Loucy (cell line): ENCODE results near the gene GZMA.

ENCODE experiments used
- H2AFZ ChIP-seq: fragments of 200-600 bp; sonication (generic); 2 replicates; pipeline ENCODE4 v1.6.0; 2016; ENCODE audit warnings: antibody characterized with exemption, mild to moderate bottlenecking, low read length, moderate library complexity
- H3F3A ChIP-seq: fragments of 200-600 bp; 2 replicates; pipeline ENCODE4 v1.6.0; 2016; ENCODE audit warnings: antibody characterized with exemption, low read depth, mild to moderate bottlenecking
- H3K27me3 ChIP-seq: fragments of 200-600 bp; sonication (generic); 2 replicates; pipeline ENCODE4 v1.6.1; 2014; ENCODE audit warnings: low read length, mild to moderate bottlenecking; ENCODE audit not compliant: insufficient read depth, poor library complexity, severe bottlenecking
- H3K36me3 ChIP-seq: fragments of 200-600 bp; sonication (generic); 2 replicates; pipeline ENCODE4 v1.6.1; 2016; ENCODE audit warnings: low read length; ENCODE audit not compliant: insufficient read depth
- H3K4me1 ChIP-seq: fragments of 200-600 bp; sonication (generic); 2 replicates; pipeline ENCODE4 v1.5.1; 2014; ENCODE audit warnings: low read length, mild to moderate bottlenecking; ENCODE audit not compliant: insufficient read depth, poor library complexity, severe bottlenecking
- H3K4me2 ChIP-seq: fragments of 200-600 bp; sonication (generic); 2 replicates; pipeline ENCODE4 v1.6.0; 2014; ENCODE audit warnings: antibody characterized with exemption, low read length, low read depth, mild to moderate bottlenecking; ENCODE audit not compliant: poor library complexity, severe bottlenecking
- H3K4me3 ChIP-seq: fragments of 200-600 bp; sonication (generic); 2 replicates; pipeline ENCODE4 v1.5.1; 2014; ENCODE audit warnings: low read length, mild to moderate bottlenecking, mixed read lengths; ENCODE audit not compliant: poor library complexity, severe bottlenecking
- H3K79me2 ChIP-seq: fragments of 200-600 bp; sonication (generic); 2 replicates; pipeline ENCODE4 v1.6.1; 2014; ENCODE audit warnings: low read length; ENCODE audit not compliant: insufficient read depth
- H3K9ac ChIP-seq: fragments of 200-600 bp; sonication (generic); 2 replicates; pipeline ENCODE4 v1.6.0; 2014; ENCODE audit warnings: mild to moderate bottlenecking, low read depth, low read length, moderate library complexity; ENCODE audit not compliant: poor library complexity, severe bottlenecking
- H3K9me2 ChIP-seq: fragments of 200-600 bp; sonication (generic); replicated peaks from 2 replicates; pipeline ENCODE4 v1.6.1; 2016; ENCODE audit warnings: low read depth, low read length, mixed read lengths
- H3K9me3 ChIP-seq: fragments of 200-600 bp; sonication (generic); 2 replicates; pipeline ENCODE4 v1.6.1; 2014; ENCODE audit warnings: mild to moderate bottlenecking, antibody characterized with exemption, low read length, low read depth; ENCODE audit not compliant: insufficient read depth
- H4K20me1 ChIP-seq: fragments of 200-600 bp; sonication (generic); 2 replicates; pipeline ENCODE4 v1.6.0; 2014; ENCODE audit warnings: antibody characterized with exemption, low read length, mild to moderate bottlenecking; ENCODE audit not compliant: insufficient read depth, poor library complexity, severe bottlenecking
- EZH2phosphoT487 ChIP-seq: fragments of 200-600 bp; IDR thresholded peaks from 2 replicates; pipeline ENCODE4 v1.6.1; 2018; ENCODE audit warnings: antibody characterized with exemption, mild to moderate bottlenecking, moderate library complexity, borderline replicate concordance
- TF ChIP-seq, protein P1 (sequence below): fragments of 200-600 bp; sonication (generic); conservative IDR thresholded peaks from 2 replicates; pipeline ENCODE4 v1.5.1; 2014; ENCODE audit warnings: mild to moderate bottlenecking, antibody characterized with exemption, low read length

Gene GZMA

GRCh38 chr5:55102348-55102747 lies at the start of gene GZMA:
TSS of gene GZMA (plus strand) at chr5:55102646. CDS start at chr5:55102683, 37 bp downstream.
- Histone ChIP-seq H2AFZ (no peak within 1 kb of the TSS), H3K27me3 (no peaks in the 10 kb centered on the region), H4K20me1 (no peaks in the 10 kb centered on the region), H3F3A (peaks cover 9% of the 10 kb centered on the region; the same call in 1 of the 2 replicates), H3K9me3 (no peaks in the 10 kb centered on the region), H3K36me3 (no peaks in the 10 kb centered on the region), H3K4me3 (peak within 1 kb of the TSS; percentile 72), H3K79me2 (peaks cover 24% of the 10 kb centered on the region), H3K9ac (peak within 1 kb of the TSS; percentile 80), H3K4me2 (peak within 1 kb of the TSS; percentile 86), H3K9me2 (no peaks in the 10 kb centered on the region), H3K4me1 (peaks cover 54% of the 10 kb centered on the region)
- TF ChIP-seq EZH2phosphoT487: no peak
- TF ChIP-seq, protein P1, sequence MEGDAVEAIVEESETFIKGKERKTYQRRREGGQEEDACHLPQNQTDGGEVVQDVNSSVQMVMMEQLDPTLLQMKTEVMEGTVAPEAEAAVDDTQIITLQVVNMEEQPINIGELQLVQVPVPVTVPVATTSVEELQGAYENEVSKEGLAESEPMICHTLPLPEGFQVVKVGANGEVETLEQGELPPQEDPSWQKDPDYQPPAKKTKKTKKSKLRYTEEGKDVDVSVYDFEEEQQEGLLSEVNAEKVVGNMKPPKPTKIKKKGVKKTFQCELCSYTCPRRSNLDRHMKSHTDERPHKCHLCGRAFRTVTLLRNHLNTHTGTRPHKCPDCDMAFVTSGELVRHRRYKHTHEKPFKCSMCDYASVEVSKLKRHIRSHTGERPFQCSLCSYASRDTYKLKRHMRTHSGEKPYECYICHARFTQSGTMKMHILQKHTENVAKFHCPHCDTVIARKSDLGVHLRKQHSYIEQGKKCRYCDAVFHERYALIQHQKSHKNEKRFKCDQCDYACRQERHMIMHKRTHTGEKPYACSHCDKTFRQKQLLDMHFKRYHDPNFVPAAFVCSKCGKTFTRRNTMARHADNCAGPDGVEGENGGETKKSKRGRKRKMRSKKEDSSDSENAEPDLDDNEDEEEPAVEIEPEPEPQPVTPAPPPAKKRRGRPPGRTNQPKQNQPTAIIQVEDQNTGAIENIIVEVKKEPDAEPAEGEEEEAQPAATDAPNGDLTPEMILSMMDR: no peak

GRCh38 chr5:55055183-55055582 lies 47.3 kb upstream of the GZMA start:
- Histone ChIP-seq H3K4me3 (no peak overlapping the region), H4K20me1 (no peaks in the 10 kb centered on the region), H3F3A (no peaks in the 10 kb centered on the region), H3K9me3 (no peaks in the 10 kb centered on the region), H3K27me3 (no peaks in the 10 kb centered on the region), H3K36me3 (no peaks in the 10 kb centered on the region), H3K79me2 (no peaks in the 10 kb centered on the region), H2AFZ (no peak overlapping the region), H3K9me2 (no peaks in the 10 kb centered on the region), H3K4me1 (no peaks in the 10 kb centered on the region), H3K9ac (no peak overlapping the region), H3K4me2 (no peak overlapping the region)
- TF ChIP-seq EZH2phosphoT487: no peak
- TF ChIP-seq, protein P1: no peak

DNA sequence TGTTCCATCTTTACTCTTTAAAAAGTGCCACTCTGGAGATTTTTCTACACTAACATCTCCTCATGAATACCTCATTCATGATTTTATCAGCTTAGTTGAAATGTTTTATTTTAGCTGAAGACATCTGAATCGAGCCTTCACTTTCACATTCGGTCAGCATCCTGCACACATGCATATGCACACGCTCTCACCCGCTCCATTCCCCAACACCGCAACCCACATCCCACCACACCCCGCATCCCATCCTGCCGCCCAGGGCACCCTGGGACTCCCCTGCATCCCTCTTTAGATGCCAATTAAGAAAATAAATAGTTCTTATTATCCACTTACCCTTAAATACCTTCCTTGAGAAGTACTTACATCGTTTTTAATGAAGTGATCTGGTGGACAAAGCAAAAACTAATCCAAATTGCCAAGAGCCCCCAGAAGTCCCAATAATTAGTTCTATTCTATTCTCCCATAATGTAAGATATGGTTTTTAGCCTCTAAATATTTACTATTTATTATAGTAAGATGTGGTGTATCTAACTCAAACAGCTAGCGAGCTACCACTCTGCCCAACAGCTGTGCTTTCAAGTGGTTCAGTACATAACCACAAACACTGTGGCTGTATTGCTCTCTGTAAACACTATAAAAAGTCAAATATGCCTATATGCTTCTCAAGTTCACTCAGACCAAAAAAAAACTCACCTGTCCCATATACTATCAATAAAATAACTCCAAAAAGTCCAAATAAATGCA lies 40.2 kb upstream of the GZMA start:
- Histone ChIP-seq H2AFZ (peak overlapping the region; percentile 24; the same call in 1 of the 2 replicates), H3K79me2 (no peaks in the 10 kb centered on the region), H3K9me2 (no peaks in the 10 kb centered on the region), H3K36me3 (no peaks in the 10 kb centered on the region), H3K9ac (peak overlapping the region; percentile 35), H3K4me3 (peak overlapping the region; percentile 73), H3K4me1 (peaks cover 48% of the 10 kb centered on the region), H3F3A (no peaks in the 10 kb centered on the region), H3K27me3 (no peaks in the 10 kb centered on the region), H4K20me1 (no peaks in the 10 kb centered on the region), H3K4me2 (peak overlapping the region; percentile 87), H3K9me3 (no peaks in the 10 kb centered on the region)
- no peak for TF ChIP-seq EZH2phosphoT487
- TF ChIP-seq, protein P1: no peak
